Endothelial cell (in vitro differentiated cells): ENCODE results near the gene PGGT1B. TPM values are rescaled to one million over a fixed set of nuclear protein-coding genes. Genes with fewer than 3 reads are reported as not detected.

Source experiments
- DNase-seq: peaks from one replicate; pipeline ENCODE4 v3.0.0; 2021; ENCODE audit warnings: low spot score
- H3K27ac Mint-ChIP-seq: one replicate; pipeline ENCODE4 v1.8.0; 2021; ENCODE audit warnings: mixed read lengths, inconsistent platforms; ENCODE audit not compliant: unreplicated experiment
- H3K27me3 Mint-ChIP-seq: one replicate; pipeline ENCODE4 v1.8.0; 2021; ENCODE audit warnings: mild to moderate bottlenecking, moderate library complexity, mixed read lengths, inconsistent platforms; ENCODE audit not compliant: unreplicated experiment
- H3K36me3 Mint-ChIP-seq: one replicate; pipeline ENCODE4 v1.8.0; 2021; ENCODE audit warnings: mild to moderate bottlenecking, low read depth, mixed read lengths, inconsistent platforms; ENCODE audit not compliant: unreplicated experiment
- H3K4me1 Mint-ChIP-seq: one replicate; pipeline ENCODE4 v1.8.0; 2021; ENCODE audit warnings: mild to moderate bottlenecking, mixed read lengths, inconsistent platforms; ENCODE audit not compliant: unreplicated experiment
- H3K4me3 Mint-ChIP-seq: one replicate; pipeline ENCODE4 v1.8.0; 2021; ENCODE audit warnings: mild to moderate bottlenecking, mixed read lengths, inconsistent platforms; ENCODE audit not compliant: unreplicated experiment
- H3K9me3 Mint-ChIP-seq: one replicate; pipeline ENCODE4 v1.8.0; 2021; ENCODE audit warnings: mixed read lengths, inconsistent platforms; ENCODE audit not compliant: unreplicated experiment
- total RNA-seq: library from RNA; stranded (reverse); fragmentation: NEBNext Ultra II Directional; extraction: Animal tissue kit (Norgen Biotek cat#: 25700); gene quantifications from one replicate; pipeline ENCODE4 v1.2.1, GENCODE V29; 2021; ENCODE audit not compliant: unreplicated experiment
- TF ChIP-seq, protein P1 (sequence below): fragments of 200-600 bp; sonication (generic); IDR thresholded peaks from one replicate; pipeline ENCODE4 v1.5.0; 2021; ENCODE audit warnings: antibody characterized with exemption; ENCODE audit not compliant: unreplicated experiment

The PGGT1B gene
- total RNA-seq, 1 donor from 2014 or later: 34.7 TPM

DNA sequence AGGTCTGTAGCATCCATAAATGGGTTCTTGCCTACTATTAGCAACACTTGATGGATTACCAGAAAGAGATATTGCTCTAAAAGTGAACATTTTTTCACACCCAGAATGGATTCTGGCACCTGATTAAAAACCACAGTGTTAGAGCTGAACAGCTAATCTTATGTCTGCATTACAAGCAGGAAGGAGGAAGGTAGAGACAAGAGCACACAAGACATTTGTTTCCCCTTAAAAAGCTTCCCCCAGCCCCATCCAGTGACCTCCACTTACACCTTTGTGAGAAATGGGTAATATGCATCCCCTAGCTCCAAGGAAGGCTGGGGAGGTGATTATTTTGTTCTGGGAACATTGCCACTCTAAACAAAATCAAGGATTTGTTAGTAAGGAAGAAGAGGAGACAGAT, 80.9 kb downstream of the PGGT1B start:
- Mint-ChIP-seq H3K4me1 (no peaks in the 10 kb centered on the region), H3K27me3 (peaks cover 17% of the 10 kb centered on the region), H3K4me3 (no peak overlapping the region), H3K9me3 (no peaks in the 10 kb centered on the region), H3K36me3 (no peaks in the 10 kb centered on the region), H3K27ac (no peak overlapping the region)
- TF ChIP-seq, protein P1, sequence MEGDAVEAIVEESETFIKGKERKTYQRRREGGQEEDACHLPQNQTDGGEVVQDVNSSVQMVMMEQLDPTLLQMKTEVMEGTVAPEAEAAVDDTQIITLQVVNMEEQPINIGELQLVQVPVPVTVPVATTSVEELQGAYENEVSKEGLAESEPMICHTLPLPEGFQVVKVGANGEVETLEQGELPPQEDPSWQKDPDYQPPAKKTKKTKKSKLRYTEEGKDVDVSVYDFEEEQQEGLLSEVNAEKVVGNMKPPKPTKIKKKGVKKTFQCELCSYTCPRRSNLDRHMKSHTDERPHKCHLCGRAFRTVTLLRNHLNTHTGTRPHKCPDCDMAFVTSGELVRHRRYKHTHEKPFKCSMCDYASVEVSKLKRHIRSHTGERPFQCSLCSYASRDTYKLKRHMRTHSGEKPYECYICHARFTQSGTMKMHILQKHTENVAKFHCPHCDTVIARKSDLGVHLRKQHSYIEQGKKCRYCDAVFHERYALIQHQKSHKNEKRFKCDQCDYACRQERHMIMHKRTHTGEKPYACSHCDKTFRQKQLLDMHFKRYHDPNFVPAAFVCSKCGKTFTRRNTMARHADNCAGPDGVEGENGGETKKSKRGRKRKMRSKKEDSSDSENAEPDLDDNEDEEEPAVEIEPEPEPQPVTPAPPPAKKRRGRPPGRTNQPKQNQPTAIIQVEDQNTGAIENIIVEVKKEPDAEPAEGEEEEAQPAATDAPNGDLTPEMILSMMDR: no peak
- DNase-seq: no peak

DNA sequence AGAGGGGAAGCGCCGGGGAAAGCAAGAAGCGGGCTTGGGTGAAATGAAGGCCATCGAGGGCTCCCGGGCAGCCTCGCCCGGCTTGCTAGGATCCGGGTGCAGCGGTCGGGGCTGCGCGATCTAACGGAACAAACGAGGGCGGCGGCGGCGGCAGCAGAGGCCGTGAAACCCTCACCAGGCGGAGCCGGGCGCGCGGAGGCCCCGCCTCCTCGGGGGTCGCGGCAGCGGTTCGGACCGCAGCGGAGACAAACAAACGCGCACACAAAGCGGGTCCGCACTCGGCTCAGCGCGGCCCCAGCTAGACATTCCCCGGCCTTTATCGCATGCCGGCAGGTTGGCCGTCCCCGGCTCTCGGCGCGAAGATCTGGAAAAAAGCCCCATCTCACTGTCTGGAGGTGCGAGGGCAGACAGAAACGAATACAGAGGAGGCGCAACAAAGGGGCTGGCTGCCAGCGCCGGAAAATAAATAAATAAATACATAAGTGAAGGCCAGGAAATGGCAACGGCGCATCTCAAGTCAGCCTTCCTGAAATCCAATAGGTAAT, 82.4 kb downstream of the PGGT1B start:
- H3K27ac Mint-ChIP-seq: no peak overlapping the region
- peak; percentile 69 for DNase-seq
- H3K4me1 Mint-ChIP-seq: no peaks in the 10 kb centered on the region
- no peaks in the 10 kb centered on the region for H3K36me3 Mint-ChIP-seq
- peaks cover 17% of the 10 kb centered on the region for H3K27me3 Mint-ChIP-seq
- TF ChIP-seq, protein P1: no peak
- peak overlapping the region; percentile 87 for H3K4me3 Mint-ChIP-seq
- no peaks in the 10 kb centered on the region for H3K9me3 Mint-ChIP-seq

DNA sequence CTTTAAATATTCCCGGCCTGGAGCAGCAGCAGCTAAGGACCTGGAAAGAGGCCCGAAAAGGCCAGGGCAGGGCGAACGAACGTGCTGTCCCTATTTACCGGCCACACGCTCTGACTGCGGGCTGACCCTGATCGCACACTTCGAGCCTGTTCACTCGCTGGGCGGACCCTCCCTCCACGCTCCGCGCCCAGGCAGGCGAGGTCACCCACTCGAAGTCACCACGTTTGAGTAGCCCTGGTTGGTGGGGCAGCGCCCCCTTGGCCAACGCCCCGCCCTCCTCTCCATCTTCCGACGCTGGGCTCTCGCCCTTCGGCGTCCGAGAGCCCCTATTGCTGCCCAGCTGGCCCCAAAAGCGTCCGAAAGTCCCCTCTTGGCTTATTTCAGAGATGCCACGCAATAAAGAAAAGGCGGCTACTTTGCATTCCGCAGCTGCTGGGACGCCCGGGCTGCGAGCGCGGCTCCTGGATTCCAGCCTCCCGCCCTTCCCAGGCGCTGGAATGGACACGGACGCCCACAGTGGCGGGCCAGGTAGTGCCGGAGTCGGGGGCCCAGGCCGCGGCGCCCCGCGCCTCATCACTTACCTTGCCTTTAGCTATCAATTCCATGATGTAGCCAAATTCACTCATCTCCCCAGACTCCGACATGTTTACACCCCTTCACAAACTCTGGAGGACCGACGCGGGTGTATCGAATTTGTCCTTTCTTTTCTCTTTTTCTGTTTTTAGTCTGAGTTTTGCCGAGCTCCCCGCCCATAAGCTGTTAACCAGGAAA, 83.1 kb downstream of the PGGT1B start:
- peaks cover 17% of the 10 kb centered on the region for H3K27me3 Mint-ChIP-seq
- no peak overlapping the region for H3K27ac Mint-ChIP-seq
- peak overlapping the region; percentile 87 for H3K4me3 Mint-ChIP-seq
- no peaks in the 10 kb centered on the region for H3K4me1 Mint-ChIP-seq
- no peaks in the 10 kb centered on the region for H3K36me3 Mint-ChIP-seq
- no peaks in the 10 kb centered on the region for H3K9me3 Mint-ChIP-seq
- DNase-seq: peak; percentile 35
- TF ChIP-seq, protein P1: no peak

DNA sequence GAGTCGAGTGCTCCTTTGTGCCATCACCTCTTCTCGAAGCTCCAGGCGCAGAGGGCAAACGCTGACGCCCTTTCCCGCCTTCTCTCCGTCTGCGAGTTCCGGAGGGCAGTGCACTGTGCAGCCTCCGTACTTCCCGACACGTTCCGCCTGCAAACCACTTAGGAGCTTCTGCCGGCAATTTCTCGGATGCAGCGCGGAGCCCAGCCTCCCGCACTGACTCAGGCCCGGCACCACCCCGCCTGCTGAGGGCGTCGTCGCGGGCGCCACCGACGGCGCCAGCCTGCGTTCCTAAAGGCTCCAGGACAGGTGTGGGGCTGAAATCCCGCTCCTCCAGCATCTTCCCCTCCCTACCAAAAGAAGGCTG, 83.7 kb downstream of the PGGT1B start:
- H3K4me3 Mint-ChIP-seq: no peak overlapping the region
- peak; percentile 20 for DNase-seq

More for the DNA sequence above, 83.7 kb downstream of the PGGT1B start:
- Mint-ChIP-seq H3K9me3 (no peaks in the 10 kb centered on the region), H3K4me1 (no peaks in the 10 kb centered on the region), H3K27ac (no peak overlapping the region), H3K27me3 (peaks cover 15% of the 10 kb centered on the region), H3K36me3 (no peaks in the 10 kb centered on the region)
- TF ChIP-seq, protein P1: no peak
